ENCODE results near the gene GBX2.

GRCh38 chr2:236117861-236118269 lies 50.3 kb downstream of the GBX2 start:
- TF ChIP-seq CTCF (IDR thresholded peaks at IDR 0.05) = no peak
- TF ChIP-seq EZH2 (IDR thresholded peaks at IDR 0.05; ENCODE audit: borderline replicate concordance, insufficient read depth, low read depth, low read length, poor library complexity, severe bottlenecking) = no peak

Data from B cell (primary cell).